Mucosa of gallbladder (tissue), 1 donor: ENCODE results near the gene BMPR1A. TPM values are rescaled to one million over a fixed set of nuclear protein-coding genes. Genes with fewer than 3 reads are reported as not detected.

Experiments used
- DNase-seq: peaks from one replicate; pipeline ENCODE4 v3.0.0-alpha.2; 2020; ENCODE audit warnings: low spot score
- total RNA-seq: library from RNA; stranded (reverse); gene quantifications from one replicate; pipeline ENCODE4 v1.2.1, GENCODE V29; 2021
- donor health status: DM: no; HTN: no; CAD: no.

BMPR1A gene
- total RNA-seq, 1 donor from 2014 or later, result 55.3 TPM

- DNase-seq, result no peak
Measured at GRCh38 chr10:86955501-86956194, 199.2 kb downstream of the BMPR1A start.

GRCh38 chr10:86956195-86956847, 199.9 kb downstream of the BMPR1A start:
- DNase-seq, result no peak

- DNase-seq, result no peak
Measured at GRCh38 chr10:86956848-86957448, 200.5 kb downstream of the BMPR1A start.

GRCh38 chr10:86957471-86958115, 201.2 kb downstream of the BMPR1A start, which contains the start of gene MMRN2:
MMRN2 (minus strand) TSS chr10:86957615; CDS start chr10:86957541, 74 bp downstream.
- no peak for DNase-seq

GRCh38 chr10:86958116-86958900, 201.9 kb downstream of the BMPR1A start, which contains the start of gene SNCG:
SNCG (plus strand) TSS chr10:86958599; CDS start chr10:86958698, 99 bp downstream.
- peak; percentile 62 for DNase-seq

GRCh38 chr10:86958901-86959736, 202.7 kb downstream of the BMPR1A start:
- DNase-seq, result no peak

GRCh38 chr10:86959737-86960002, 203.3 kb downstream of the BMPR1A start:
- no peak for DNase-seq

- no peak for DNase-seq
Measured at GRCh38 chr10:86960003-86960862, 203.8 kb downstream of the BMPR1A start.

- no peak for DNase-seq
Measured at GRCh38 chr10:86960863-86961434, 204.5 kb downstream of the BMPR1A start.

GRCh38 chr10:86961481-86962091, 205.2 kb downstream of the BMPR1A start:
- no peak for DNase-seq

GRCh38 chr10:86962136-86962980, 205.9 kb downstream of the BMPR1A start:
- no peak for DNase-seq

- DNase-seq, result no peak
Measured at GRCh38 chr10:86962981-86963310, 206.5 kb downstream of the BMPR1A start.

- DNase-seq, result no peak
Measured at GRCh38 chr10:86963341-86963919, 207.0 kb downstream of the BMPR1A start.

- no peak for DNase-seq
Measured at GRCh38 chr10:86964061-86964846, 207.8 kb downstream of the BMPR1A start.

GRCh38 chr10:86964847-86965190, 208.4 kb downstream of the BMPR1A start:
- DNase-seq, result no peak

GRCh38 chr10:86965986-86966654, 209.7 kb downstream of the BMPR1A start:
- DNase-seq, result peak; percentile 6
